Fibroblast of the aortic adventitia (primary cell): ENCODE data around the gene AGO3. TPM values are rescaled to one million over a fixed set of nuclear protein-coding genes. Genes with fewer than 3 reads are reported as not detected.

Source experiments
- DNase-seq: peaks from one replicate; pipeline ENCODE4 v3.0.0-alpha.2; 2010; ENCODE audit warnings: low read depth
- H3K4me3 ChIP-seq: 2 replicates; pipeline ENCODE4 v1.5.1; 2011; ENCODE audit warnings: low read depth, mild to moderate bottlenecking, control low read depth, low read length, moderate library complexity
- CTCF ChIP-seq: IDR thresholded peaks from 2 replicates; pipeline ENCODE4 v1.5.1; 2011; ENCODE audit warnings: mild to moderate bottlenecking, low read length, control low read depth, inconsistent platforms; ENCODE audit not compliant: insufficient read depth
- total RNA-seq: library from RNA; depleted of rRNA; stranded (reverse); fragments of >200 nt; gene quantifications from 2 replicates; pipeline ENCODE4 v1.2.3, GENCODE V29; 2012; ENCODE audit warnings: low replicate concordance

Gene AGO3
- total RNA-seq, 1 donor: 17.5 TPM

GRCh38 chr1:35932941-35933340, 2.0 kb downstream of the AGO3 start:
- no peak for DNase-seq
- H3K4me3 ChIP-seq: no peak overlapping the region

GRCh38 chr1:35935442-35936388, 4.8 kb downstream of the AGO3 start:
- peak; percentile 37 for DNase-seq
- no peak overlapping the region for H3K4me3 ChIP-seq
- TF ChIP-seq CTCF: no peak

More at GRCh38 chr1:35932941-35933340, 2.0 kb downstream of the AGO3 start:
- no peak for TF ChIP-seq CTCF

GRCh38 chr1:35936838-35937237, 5.9 kb downstream of the AGO3 start:
- TF ChIP-seq CTCF: no peak
- H3K4me3 ChIP-seq: no peak overlapping the region
- DNase-seq: peak; percentile 27

- DNase-seq: no peak
- TF ChIP-seq CTCF: no peak
- H3K4me3 ChIP-seq: no peak overlapping the region
These were observed 8.6 kb downstream of the AGO3 start for GRCh38 chr1:35939484-35939883.

- no peak for DNase-seq
- no peak for TF ChIP-seq CTCF
- H3K4me3 ChIP-seq: no peak overlapping the region
These were observed 14.4 kb downstream of the AGO3 start for GRCh38 chr1:35945327-35945726.

- DNase-seq: no peak
- no peak for TF ChIP-seq CTCF
These were observed 16.6 kb downstream of the AGO3 start for GRCh38 chr1:35947547-35947946.

GRCh38 chr1:35958558-35958957, 27.7 kb downstream of the AGO3 start:
- no peak overlapping the region for H3K4me3 ChIP-seq
- TF ChIP-seq CTCF: no peak
- peak; percentile 50 for DNase-seq

More at GRCh38 chr1:35947547-35947946, 16.6 kb downstream of the AGO3 start:
- H3K4me3 ChIP-seq: no peak overlapping the region
